Effector memory CD8-positive, alpha-beta T cell (primary cell): ENCODE measurements around the gene SAMD14.
A peak's percentile ranks its signal among the peaks of the same experiment; 100 is the strongest.

ENCODE experiments used
- ATAC-seq: fragments of 150-1000 bp; cut with Tn5 transposase; replicated peaks from 2 replicates; pipeline ENCODE4 v1.10.0; 2021; ENCODE audit warnings: mild to moderate bottlenecking, moderate library complexity
- DNase-seq, 3 experiments: peaks; one replicate each; pipeline ENCODE4 v3.0.0; 2021
- H3K27ac Mint-ChIP-seq, 2 donors: one replicate each; pipeline ENCODE4 v1.8.0; 2022; ENCODE audit warnings: mild to moderate bottlenecking in 2 of 2, mixed read lengths in 2 of 2, moderate library complexity in 2 of 2
- H3K27me3 Mint-ChIP-seq, 2 donors: one replicate each; pipeline ENCODE4 v1.8.0; 2022; ENCODE audit warnings: mixed read lengths in 2 of 2
- H3K36me3 Mint-ChIP-seq: one replicate; pipeline ENCODE4 v1.8.0; 2022; ENCODE audit warnings: mild to moderate bottlenecking, moderate library complexity, mixed read lengths; ENCODE audit not compliant: insufficient read depth
- H3K4me1 Mint-ChIP-seq, 2 donors: one replicate each; pipeline ENCODE4 v1.8.0; 2022; ENCODE audit warnings: low read depth in 2 of 2, mixed read lengths in 2 of 2
- H3K4me3 Mint-ChIP-seq, 2 donors: one replicate each; pipeline ENCODE4 v1.8.0; 2022; ENCODE audit warnings: mild to moderate bottlenecking in 2 of 2, mixed read lengths in 2 of 2, moderate library complexity in 2 of 2
- H3K9me3 Mint-ChIP-seq, 2 donors: one replicate each; pipeline ENCODE4 v1.8.0; 2022; ENCODE audit warnings: mixed read lengths in 2 of 2

The SAMD14 gene

GRCh38 chr17:50148226-50149090 lies 18.5 kb upstream of the SAMD14 start:
- DNase-seq, result peak; percentile 35 to 47 (median 36)
- peak; percentile 7 for ATAC-seq
- peaks cover 50 to 53% of the 10 kb centered on the region in 2 donors for H3K4me1 Mint-ChIP-seq
- H3K27ac Mint-ChIP-seq, result peak overlapping the region; percentile 93 to 97
- H3K9me3 Mint-ChIP-seq, result no peaks in the 10 kb centered on the region
- peaks cover 13% of the 10 kb centered on the region for H3K36me3 Mint-ChIP-seq
- H3K4me3 Mint-ChIP-seq, result peak overlapping the region; percentile 94 to 98
- H3K27me3 Mint-ChIP-seq, result no peaks in the 10 kb centered on the region

GRCh38 chr17:50147841-50148225 lies 17.9 kb upstream of the SAMD14 start:
- DNase-seq (no peak), ATAC-seq (no peak)
- Mint-ChIP-seq H3K27ac (peak overlapping the region; percentile 93 to 97), H3K4me1 (peaks cover 56 to 59% of the 10 kb centered on the region in 2 donors), H3K36me3 (peaks cover 13% of the 10 kb centered on the region), H3K9me3 (no peaks in the 10 kb centered on the region), H3K27me3 (no peaks in the 10 kb centered on the region), H3K4me3 (peak overlapping the region; percentile 94 to 98)

GRCh38 chr17:50146927-50147665 lies 17.1 kb upstream of the SAMD14 start:
- peaks cover 18% of the 10 kb centered on the region for H3K36me3 Mint-ChIP-seq
- peak; percentile 16 for ATAC-seq
- no peaks in the 10 kb centered on the region for H3K9me3 Mint-ChIP-seq
- DNase-seq, result no peak
- H3K27me3 Mint-ChIP-seq, result no peaks in the 10 kb centered on the region
- H3K27ac Mint-ChIP-seq, result peak overlapping the region; percentile 93 to 97
- peak overlapping the region; percentile 94 to 98 for H3K4me3 Mint-ChIP-seq
- peaks cover 60 to 63% of the 10 kb centered on the region in 2 donors for H3K4me1 Mint-ChIP-seq

GRCh38 chr17:50146230-50146926 lies 16.4 kb upstream of the SAMD14 start:
- peak overlapping the region; percentile 93 to 97 for H3K27ac Mint-ChIP-seq
- peak overlapping the region; percentile 94 to 98 for H3K4me3 Mint-ChIP-seq
- H3K9me3 Mint-ChIP-seq, result no peaks in the 10 kb centered on the region
- H3K36me3 Mint-ChIP-seq, result peaks cover 19% of the 10 kb centered on the region
- no peak for DNase-seq
- peaks cover 64 to 65% of the 10 kb centered on the region in 2 donors for H3K4me1 Mint-ChIP-seq
- ATAC-seq, result no peak
- no peaks in the 10 kb centered on the region for H3K27me3 Mint-ChIP-seq

- H3K4me3 Mint-ChIP-seq, result peak overlapping the region; percentile 94 to 98
- H3K36me3 Mint-ChIP-seq, result peaks cover 19% of the 10 kb centered on the region
- no peak for ATAC-seq
- peak overlapping the region; percentile 45 to 97 for H3K27ac Mint-ChIP-seq
- peaks cover 68 to 71% of the 10 kb centered on the region in 2 donors for H3K4me1 Mint-ChIP-seq
- H3K27me3 Mint-ChIP-seq, result no peaks in the 10 kb centered on the region
- DNase-seq, result no peak
- H3K9me3 Mint-ChIP-seq, result no peaks in the 10 kb centered on the region
Measured at GRCh38 chr17:50145532-50146229, 15.7 kb upstream of the SAMD14 start.

GRCh38 chr17:50144845-50145531 lies 15.0 kb upstream of the SAMD14 start:
- Mint-ChIP-seq H3K27me3 (no peaks in the 10 kb centered on the region), H3K27ac (peak overlapping the region; percentile 45 to 97), H3K4me1 (peaks cover 74 to 78% of the 10 kb centered on the region in 2 donors), H3K4me3 (peak overlapping the region; percentile 94 to 98), H3K36me3 (peaks cover 25% of the 10 kb centered on the region), H3K9me3 (no peaks in the 10 kb centered on the region)
- DNase-seq (no peak), ATAC-seq (no peak)

GRCh38 chr17:50144355-50144754 lies 14.4 kb upstream of the SAMD14 start:
- H3K36me3 Mint-ChIP-seq, result peaks cover 30% of the 10 kb centered on the region
- H3K4me3 Mint-ChIP-seq, result peak overlapping the region; percentile 0 to 2
- H3K9me3 Mint-ChIP-seq, result no peaks in the 10 kb centered on the region
- peak overlapping the region; percentile 45 to 97 for H3K27ac Mint-ChIP-seq
- no peaks in the 10 kb centered on the region for H3K27me3 Mint-ChIP-seq
- ATAC-seq, result no peak
- DNase-seq, result no peak
- peaks cover 81 to 82% of the 10 kb centered on the region in 2 donors for H3K4me1 Mint-ChIP-seq

- Mint-ChIP-seq H3K36me3 (peaks cover 33% of the 10 kb centered on the region), H3K27me3 (no peaks in the 10 kb centered on the region), H3K4me1 (peaks cover 82% of the 10 kb centered on the region in 2 donors), H3K4me3 (peak overlapping the region in 1 of 2 donors; percentile 72), H3K27ac (peak overlapping the region; percentile 91 to 97), H3K9me3 (no peaks in the 10 kb centered on the region)
- no peak for DNase-seq
- ATAC-seq, result no peak
Measured at GRCh38 chr17:50143461-50144176, 13.7 kb upstream of the SAMD14 start.

GRCh38 chr17:50141745-50142110 lies 11.8 kb upstream of the SAMD14 start:
- no peak for DNase-seq
- Mint-ChIP-seq H3K36me3 (peaks cover 49% of the 10 kb centered on the region), H3K27ac (peak overlapping the region; percentile 91 to 97), H3K4me1 (peaks cover 75 to 76% of the 10 kb centered on the region in 2 donors), H3K9me3 (no peaks in the 10 kb centered on the region), H3K4me3 (peak overlapping the region; percentile 72 to 75), H3K27me3 (no peaks in the 10 kb centered on the region)
- peak; percentile 47 for ATAC-seq

- H3K27ac Mint-ChIP-seq, result peak overlapping the region; percentile 91 to 97
- H3K36me3 Mint-ChIP-seq, result peaks cover 51% of the 10 kb centered on the region
- H3K4me1 Mint-ChIP-seq, result peaks cover 74 to 76% of the 10 kb centered on the region in 2 donors
- DNase-seq (no peak), ATAC-seq (no peak)
- H3K4me3 Mint-ChIP-seq, result peak overlapping the region; percentile 72 to 75
- no peaks in the 10 kb centered on the region for H3K9me3 Mint-ChIP-seq
- no peaks in the 10 kb centered on the region for H3K27me3 Mint-ChIP-seq
Measured at GRCh38 chr17:50141026-50141744, 11.2 kb upstream of the SAMD14 start.

GRCh38 chr17:50139950-50140885 lies 10.3 kb upstream of the SAMD14 start:
- peak; percentile 80 to 82 (median 80) for DNase-seq
- peak; percentile 84 for ATAC-seq
- Mint-ChIP-seq H3K9me3 (no peaks in the 10 kb centered on the region), H3K36me3 (peaks cover 55% of the 10 kb centered on the region), H3K4me3 (peak overlapping the region; percentile 72 to 75), H3K27me3 (no peaks in the 10 kb centered on the region), H3K4me1 (peaks cover 64 to 67% of the 10 kb centered on the region in 2 donors), H3K27ac (peak overlapping the region; percentile 91 to 97)
